Measurements from ENCODE around the gene VWA5A.

DNA sequence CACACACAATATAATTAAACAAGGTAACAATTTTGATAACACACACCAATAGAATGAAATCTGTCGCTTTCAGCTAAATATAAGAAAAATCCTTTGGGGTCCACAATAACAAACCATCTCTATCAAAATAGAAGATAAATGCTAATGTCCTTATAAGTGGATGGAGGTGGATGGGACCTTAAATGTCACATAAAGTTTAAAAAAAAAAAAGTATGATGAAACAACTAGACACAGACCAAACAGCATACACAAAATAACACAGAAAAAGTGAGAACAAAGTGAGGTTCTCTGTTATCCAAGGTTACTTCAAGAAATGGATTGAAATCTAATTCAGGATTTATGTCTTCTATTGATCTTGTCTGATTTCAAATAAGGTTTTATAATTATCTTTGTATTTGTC, 57.3 kb downstream of the VWA5A start:
- no peak for TF ChIP-seq EP300 (IDR thresholded peaks at IDR 0.05)
- TF ChIP-seq, protein P1, sequence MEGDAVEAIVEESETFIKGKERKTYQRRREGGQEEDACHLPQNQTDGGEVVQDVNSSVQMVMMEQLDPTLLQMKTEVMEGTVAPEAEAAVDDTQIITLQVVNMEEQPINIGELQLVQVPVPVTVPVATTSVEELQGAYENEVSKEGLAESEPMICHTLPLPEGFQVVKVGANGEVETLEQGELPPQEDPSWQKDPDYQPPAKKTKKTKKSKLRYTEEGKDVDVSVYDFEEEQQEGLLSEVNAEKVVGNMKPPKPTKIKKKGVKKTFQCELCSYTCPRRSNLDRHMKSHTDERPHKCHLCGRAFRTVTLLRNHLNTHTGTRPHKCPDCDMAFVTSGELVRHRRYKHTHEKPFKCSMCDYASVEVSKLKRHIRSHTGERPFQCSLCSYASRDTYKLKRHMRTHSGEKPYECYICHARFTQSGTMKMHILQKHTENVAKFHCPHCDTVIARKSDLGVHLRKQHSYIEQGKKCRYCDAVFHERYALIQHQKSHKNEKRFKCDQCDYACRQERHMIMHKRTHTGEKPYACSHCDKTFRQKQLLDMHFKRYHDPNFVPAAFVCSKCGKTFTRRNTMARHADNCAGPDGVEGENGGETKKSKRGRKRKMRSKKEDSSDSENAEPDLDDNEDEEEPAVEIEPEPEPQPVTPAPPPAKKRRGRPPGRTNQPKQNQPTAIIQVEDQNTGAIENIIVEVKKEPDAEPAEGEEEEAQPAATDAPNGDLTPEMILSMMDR (IDR thresholded peaks at IDR 0.05) = no peak

Data from tibial nerve (tissue), 4 donors.